Right lobe of liver (tissue), 4 donors: Measurements from ENCODE around the gene STK10.

Experiments
- CTCF ChIP-seq, 4 donors: fragments of 200-600 bp in 3 of 4; fragments of 450-650 bp in 1 of 4; IDR thresholded peaks; one replicate each; pipeline versions ENCODE4 v1.5.1 to v1.8.0; 2016 to 2022; ENCODE audit warnings: antibody characterized with exemption in 4 of 4, mild to moderate bottlenecking in 2 of 4
- POLR2A ChIP-seq: fragments of 450-650 bp; IDR thresholded peaks from one replicate; pipeline ENCODE4 v1.6.1; 2017; ENCODE audit warnings: antibody characterized with exemption, mild to moderate bottlenecking
- donor health status: DM: no; HTN: no; CAD: no.
- donor health status: DM: no; HTN: no; CAD: no.
- donor health status: DM: no; HTN: yes; CAD: no.

GRCh38 chr5:172055996-172056395 is 132.0 kb downstream of the STK10 start:
- no peak for TF ChIP-seq POLR2A
- TF ChIP-seq CTCF (IDR thresholded peaks at IDR 0.05): no peak
